SU-DHL-6 (cell line): ENCODE measurements around the gene DKKL1.

Experiments used
- EZH2phosphoT487 ChIP-seq: fragments of 200-600 bp; sonication (generic), shearing (Covaris generic); conservative IDR thresholded peaks from 2 replicates; pipeline ENCODE4 v1.6.1; 2018; ENCODE audit warnings: mild to moderate bottlenecking, antibody characterized with exemption, low read length, moderate library complexity, mixed read lengths
- TF ChIP-seq, protein P1 (sequence below): fragments of 200-600 bp; sonication (generic); IDR thresholded peaks from one replicate; pipeline ENCODE4 v1.5.1; 2017; ENCODE audit warnings: antibody characterized with exemption, mild to moderate bottlenecking, low read length, moderate library complexity; ENCODE audit not compliant: insufficient read depth, poor library complexity, severe bottlenecking

DNA sequence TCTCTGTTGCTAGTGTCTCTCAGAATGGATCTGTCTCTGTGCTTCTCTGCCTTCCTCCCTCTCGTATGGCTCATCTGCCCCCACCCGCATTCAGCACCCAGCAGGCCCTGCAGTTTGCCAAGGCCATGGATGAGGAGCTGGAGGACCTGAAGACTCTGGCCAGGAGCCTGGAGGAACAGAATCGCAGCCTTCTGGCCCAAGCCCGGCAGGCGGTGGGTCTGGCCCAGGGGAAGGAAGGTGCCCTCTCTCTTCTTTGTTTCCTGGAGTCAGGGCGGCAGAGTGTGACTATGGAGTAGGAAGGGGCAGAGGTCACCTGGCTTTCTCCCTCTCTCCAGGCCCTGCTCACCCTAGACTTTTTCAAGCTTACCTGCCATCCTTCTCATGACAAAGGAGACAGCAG lies 35.3 kb downstream of the DKKL1 start:
- TF ChIP-seq, protein P1, sequence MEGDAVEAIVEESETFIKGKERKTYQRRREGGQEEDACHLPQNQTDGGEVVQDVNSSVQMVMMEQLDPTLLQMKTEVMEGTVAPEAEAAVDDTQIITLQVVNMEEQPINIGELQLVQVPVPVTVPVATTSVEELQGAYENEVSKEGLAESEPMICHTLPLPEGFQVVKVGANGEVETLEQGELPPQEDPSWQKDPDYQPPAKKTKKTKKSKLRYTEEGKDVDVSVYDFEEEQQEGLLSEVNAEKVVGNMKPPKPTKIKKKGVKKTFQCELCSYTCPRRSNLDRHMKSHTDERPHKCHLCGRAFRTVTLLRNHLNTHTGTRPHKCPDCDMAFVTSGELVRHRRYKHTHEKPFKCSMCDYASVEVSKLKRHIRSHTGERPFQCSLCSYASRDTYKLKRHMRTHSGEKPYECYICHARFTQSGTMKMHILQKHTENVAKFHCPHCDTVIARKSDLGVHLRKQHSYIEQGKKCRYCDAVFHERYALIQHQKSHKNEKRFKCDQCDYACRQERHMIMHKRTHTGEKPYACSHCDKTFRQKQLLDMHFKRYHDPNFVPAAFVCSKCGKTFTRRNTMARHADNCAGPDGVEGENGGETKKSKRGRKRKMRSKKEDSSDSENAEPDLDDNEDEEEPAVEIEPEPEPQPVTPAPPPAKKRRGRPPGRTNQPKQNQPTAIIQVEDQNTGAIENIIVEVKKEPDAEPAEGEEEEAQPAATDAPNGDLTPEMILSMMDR: no peak
- TF ChIP-seq EZH2phosphoT487: no peak
